Trophoblast cell (in vitro differentiated cells and primary cell): ENCODE measurements around the gene GNA12.

Source experiments
- DNase-seq, 2 donors: peaks; one replicate each; pipeline ENCODE4 v3.0.0-alpha.2; 2016
- H2AFZ ChIP-seq: 2 replicates; pipeline ENCODE4 v1.6.1; 2013; ENCODE audit warnings: low read length, moderate library complexity, mild to moderate bottlenecking; ENCODE audit not compliant: insufficient read depth, poor library complexity
- H2AK5ac ChIP-seq: 2 replicates; pipeline ENCODE4 v1.6.1; 2013; ENCODE audit warnings: mild to moderate bottlenecking, low read length
- H2BK120ac ChIP-seq: 2 replicates; pipeline ENCODE4 v1.6.1; 2013; ENCODE audit warnings: low read length, mild to moderate bottlenecking, moderate library complexity; ENCODE audit not compliant: insufficient read depth, poor library complexity
- H2BK12ac ChIP-seq: 2 replicates; pipeline ENCODE4 v1.6.1; 2013; ENCODE audit warnings: mild to moderate bottlenecking, low read length, moderate library complexity
- H2BK5ac ChIP-seq: 2 replicates; pipeline ENCODE4 v1.6.1; 2013; ENCODE audit warnings: low read length, low read depth, moderate library complexity, mild to moderate bottlenecking; ENCODE audit not compliant: poor library complexity
- H3K14ac ChIP-seq: 2 replicates; pipeline ENCODE4 v1.6.1; 2013; ENCODE audit warnings: mild to moderate bottlenecking, low read length
- H3K18ac ChIP-seq: 2 replicates; pipeline ENCODE4 v1.6.1; 2013; ENCODE audit warnings: mild to moderate bottlenecking, low read length
- H3K23ac ChIP-seq: 2 replicates; pipeline ENCODE4 v1.6.1; 2013; ENCODE audit warnings: low read length
- H3K27ac ChIP-seq: 2 replicates; pipeline ENCODE4 v1.5.1; 2013; ENCODE audit warnings: low read depth, mild to moderate bottlenecking, inconsistent platforms, low read length, moderate library complexity
- H3K27me3 ChIP-seq: 2 replicates; pipeline ENCODE4 v1.6.1; 2013; ENCODE audit warnings: inconsistent platforms, mild to moderate bottlenecking, low read length, moderate library complexity; ENCODE audit not compliant: insufficient read depth
- H3K36me3 ChIP-seq, 2 experiments: 1 replicate in 1 of 2; 2 replicates in 1 of 2; pipeline ENCODE4 v1.6.1; 2013; ENCODE audit warnings: low read length in 2 of 2, mild to moderate bottlenecking in 2 of 2, moderate library complexity in 1 of 2; ENCODE audit not compliant: insufficient read depth in 2 of 2, control insufficient read depth in 1 of 2
- H3K4ac ChIP-seq: 2 replicates; pipeline ENCODE4 v1.6.1; 2013; ENCODE audit warnings: low read depth, mild to moderate bottlenecking, low read length, moderate library complexity
- H3K4me1 ChIP-seq, 2 experiments: 1 replicate in 1 of 2; 2 replicates in 1 of 2; pipeline ENCODE4 v1.6.1; 2013; ENCODE audit warnings: low read length in 2 of 2, mild to moderate bottlenecking in 2 of 2, moderate library complexity in 1 of 2; ENCODE audit not compliant: insufficient read depth in 2 of 2, control insufficient read depth in 1 of 2
- H3K4me2 ChIP-seq: 2 replicates; pipeline ENCODE4 v1.6.1; 2013; ENCODE audit warnings: inconsistent platforms, mild to moderate bottlenecking, low read length, moderate library complexity
- H3K4me3 ChIP-seq: 2 replicates; pipeline ENCODE4 v1.5.1; 2013; ENCODE audit warnings: mild to moderate bottlenecking, low read depth, low read length, inconsistent platforms
- H3K79me1 ChIP-seq: one replicate; pipeline ENCODE4 v1.6.1; 2013; ENCODE audit warnings: low read length
- H3K79me2 ChIP-seq: 2 replicates; pipeline ENCODE4 v1.6.1; 2013; ENCODE audit warnings: low read length, mild to moderate bottlenecking; ENCODE audit not compliant: control insufficient read depth, insufficient read depth, poor library complexity
- H3K9ac ChIP-seq: 2 replicates; pipeline ENCODE4 v1.6.1; 2013; ENCODE audit warnings: mild to moderate bottlenecking, low read length
- H3K9me3 ChIP-seq: 2 replicates; pipeline ENCODE4 v1.6.1; 2013; ENCODE audit warnings: low read depth, mild to moderate bottlenecking, control low read depth, inconsistent platforms, low read length; ENCODE audit not compliant: insufficient read depth
- H4K12ac ChIP-seq: 2 replicates; pipeline ENCODE4 v1.6.1; 2013; ENCODE audit warnings: low read depth, mild to moderate bottlenecking, low read length, moderate library complexity
- H4K8ac ChIP-seq: 2 replicates; pipeline ENCODE4 v1.6.1; 2013; ENCODE audit warnings: low read depth, mild to moderate bottlenecking, low read length, moderate library complexity
- H4K91ac ChIP-seq: one replicate; pipeline ENCODE4 v1.6.1; 2013; ENCODE audit warnings: low read depth, mild to moderate bottlenecking, low read length, moderate library complexity
- WGBS: extraction: QIAGEN DNeasy Blood & Tissue Kit; methylation state at CpG from one replicate; pipeline ENCODE4 v1.1.7; 2013; ENCODE audit warnings: missing lambda C conversion rate; ENCODE audit not compliant: insufficient read length, insufficient coverage; ENCODE audit errors: extremely low coverage; 5-methylcytosine and 5-hydroxymethylcytosine counted together

The GNA12 gene

GRCh38 chr7:2872296-2872874, 28.3 kb upstream of the GNA12 start:
- WGBS, result no CpG with 5 or more reads among the region's 10 CpGs
- Histone ChIP-seq H4K12ac (no peak overlapping the region), H3K4me2 (no peak overlapping the region), H3K27me3 (no peaks in the 10 kb centered on the region), H3K14ac (no peak overlapping the region), H3K4ac (no peak overlapping the region), H3K23ac (no peak overlapping the region), H3K79me1 (peaks cover 6% of the 10 kb centered on the region), H3K4me3 (no peak overlapping the region), H3K27ac (no peak overlapping the region), H3K36me3 (no peaks in the 10 kb centered on the region), H3K18ac (no peak overlapping the region), H3K4me1 (peaks cover 0 to 4% of the 10 kb centered on the region in 2 experiments), H2BK12ac (no peak overlapping the region), H2AK5ac (no peak overlapping the region), H2BK5ac (no peak overlapping the region), H3K9ac (no peak overlapping the region), H2BK120ac (no peak overlapping the region), H4K8ac (no peak overlapping the region), H3K79me2 (no peaks in the 10 kb centered on the region), H3K9me3 (no peaks in the 10 kb centered on the region), H4K91ac (no peak overlapping the region), H2AFZ (no peak overlapping the region)
- no peak for DNase-seq

GRCh38 chr7:2870471-2870931, 26.4 kb upstream of the GNA12 start:
- Histone ChIP-seq H3K36me3 (no peaks in the 10 kb centered on the region), H3K79me1 (peaks cover 6% of the 10 kb centered on the region), H2AFZ (no peak overlapping the region), H3K27ac (no peak overlapping the region), H3K27me3 (no peaks in the 10 kb centered on the region), H3K4me3 (no peak overlapping the region), H4K12ac (no peak overlapping the region), H4K91ac (no peak overlapping the region), H4K8ac (peak overlapping the region; percentile 23), H3K14ac (no peak overlapping the region), H2BK120ac (no peak overlapping the region), H3K79me2 (no peaks in the 10 kb centered on the region), H3K23ac (no peak overlapping the region), H3K18ac (no peak overlapping the region), H3K4me2 (no peak overlapping the region), H2AK5ac (no peak overlapping the region), H3K9me3 (no peaks in the 10 kb centered on the region), H3K9ac (no peak overlapping the region), H3K4me1 (peaks cover 0 to 4% of the 10 kb centered on the region in 2 experiments), H2BK5ac (no peak overlapping the region), H3K4ac (no peak overlapping the region), H2BK12ac (no peak overlapping the region)
- WGBS, result no CpG with 5 or more reads among the region's 10 CpGs
- peak; percentile 14 to 26 for DNase-seq

GRCh38 chr7:2869981-2870380, 25.9 kb upstream of the GNA12 start:
- H4K12ac ChIP-seq, result no peak overlapping the region
- no peak overlapping the region for H2BK5ac ChIP-seq
- H3K4me1 ChIP-seq, result peaks cover 0 to 4% of the 10 kb centered on the region in 2 experiments
- H4K8ac ChIP-seq, result no peak overlapping the region
- no peak overlapping the region for H3K27ac ChIP-seq
- H3K18ac ChIP-seq, result no peak overlapping the region
- no peak overlapping the region for H3K4me3 ChIP-seq
- no peak overlapping the region for H2BK120ac ChIP-seq
- peak overlapping the region; percentile 24 for H2AK5ac ChIP-seq
- H4K91ac ChIP-seq, result no peak overlapping the region
- no peak overlapping the region for H3K14ac ChIP-seq
- no CpG with 5 or more reads among the region's 15 CpGs for WGBS
- H3K79me1 ChIP-seq, result peaks cover 6% of the 10 kb centered on the region
- no peak overlapping the region for H3K4ac ChIP-seq
- H3K9ac ChIP-seq, result no peak overlapping the region
- H2BK12ac ChIP-seq, result no peak overlapping the region
- H3K23ac ChIP-seq, result no peak overlapping the region
- H3K79me2 ChIP-seq, result no peaks in the 10 kb centered on the region
- no peaks in the 10 kb centered on the region for H3K9me3 ChIP-seq
- H3K27me3 ChIP-seq, result no peaks in the 10 kb centered on the region
- H3K36me3 ChIP-seq, result no peaks in the 10 kb centered on the region
- DNase-seq, result no peak
- H2AFZ ChIP-seq, result no peak overlapping the region
- no peak overlapping the region for H3K4me2 ChIP-seq

- Histone ChIP-seq H4K8ac (no peak overlapping the region), H3K9me3 (no peaks in the 10 kb centered on the region), H2AFZ (no peak overlapping the region), H3K23ac (no peak overlapping the region), H4K91ac (no peak overlapping the region), H3K27me3 (no peaks in the 10 kb centered on the region), H2BK120ac (no peak overlapping the region), H2AK5ac (no peak overlapping the region), H3K14ac (no peak overlapping the region), H3K4ac (no peak overlapping the region), H3K79me1 (peaks cover 15% of the 10 kb centered on the region), H3K4me1 (peaks cover 10 to 24% of the 10 kb centered on the region in 2 experiments), H2BK12ac (no peak overlapping the region), H2BK5ac (no peak overlapping the region), H3K4me2 (no peak overlapping the region), H3K36me3 (no peaks in the 10 kb centered on the region), H3K18ac (no peak overlapping the region), H3K4me3 (no peak overlapping the region), H4K12ac (no peak overlapping the region), H3K79me2 (peaks cover 6% of the 10 kb centered on the region), H3K27ac (no peak overlapping the region), H3K9ac (no peak overlapping the region)
- no peak for DNase-seq
- WGBS, result no CpG with 5 or more reads among the region's 3 CpGs
Measured at GRCh38 chr7:2866601-2867000, 22.5 kb upstream of the GNA12 start.
